CD8-positive, alpha-beta memory T cell (primary cell): ENCODE measurements around the gene DNAJC27. TPM values are rescaled to one million over a fixed set of nuclear protein-coding genes. Genes with fewer than 3 reads are reported as not detected.
"Not testable (repeated sequence)": the region's sequence is repeated elsewhere in the genome, so short reads cannot be mapped to it uniquely, and the experiment has no call there.

ENCODE experiments used
- CTCF ChIA-PET: fragments of 350-600 bp; sonication (Branson Sonifier 250); formaldehyde crosslinking; loops from one replicate; lab custom pipeline; 2021; ENCODE audit warnings: antibody characterized with exemption; lab: Charles Lee
- POLR2A ChIA-PET: fragments of 350-600 bp; sonication (Branson Sonifier 250); formaldehyde crosslinking; loops from one replicate; lab custom pipeline; 2021; ENCODE audit warnings: antibody characterized with exemption; lab: Charles Lee
- DNase-seq, 5 donors: peaks; one replicate each; pipeline versions ENCODE4 v3.0.0 to v3.0.0-alpha.2; 2020 to 2022; ENCODE audit warnings: mixed read lengths in 1 of 5
- H3K27ac ChIP-seq: one replicate; pipeline ENCODE4 v1.7.0; 2013; ENCODE audit warnings: low read depth, mild to moderate bottlenecking, low read length, moderate library complexity
- H3K27me3 ChIP-seq: 2 replicates; pipeline ENCODE4 v1.7.0; 2013; ENCODE audit warnings: low read length, mild to moderate bottlenecking; ENCODE audit not compliant: insufficient read depth, poor library complexity, severe bottlenecking
- H3K36me3 ChIP-seq: 2 replicates; pipeline ENCODE4 v1.7.0; 2013; ENCODE audit warnings: mild to moderate bottlenecking, low read length, moderate library complexity; ENCODE audit not compliant: insufficient read depth
- H3K4me1 ChIP-seq: 2 replicates; pipeline ENCODE4 v1.7.0; 2013; ENCODE audit warnings: mild to moderate bottlenecking, low read length, moderate library complexity; ENCODE audit not compliant: insufficient read depth
- H3K4me3 ChIP-seq: 2 replicates; pipeline ENCODE4 v1.7.0; 2013; ENCODE audit warnings: mild to moderate bottlenecking, low read length
- H3K9me3 ChIP-seq: 2 replicates; pipeline ENCODE4 v1.7.0; 2013; ENCODE audit warnings: mild to moderate bottlenecking, low read length
- H3K27ac Mint-ChIP-seq, 8 donors: one replicate each; pipeline ENCODE4 v1.8.0; 2020 to 2021; ENCODE audit warnings: mixed read lengths in 8 of 8, mild to moderate bottlenecking in 6 of 8, inconsistent platforms in 3 of 8, moderate library complexity in 3 of 8
- H3K27me3 Mint-ChIP-seq, 2 donors: one replicate each; pipeline ENCODE4 v1.8.0; 2020 to 2021; ENCODE audit warnings: mixed read lengths in 2 of 2, mild to moderate bottlenecking in 1 of 2, moderate library complexity in 1 of 2
- H3K36me3 Mint-ChIP-seq, 3 donors: one replicate each; pipeline ENCODE4 v1.8.0; 2020 to 2021; ENCODE audit warnings: mixed read lengths in 3 of 3, inconsistent platforms in 1 of 3, mild to moderate bottlenecking in 1 of 3
- H3K4me1 Mint-ChIP-seq, 3 donors: one replicate each; pipeline ENCODE4 v1.8.0; 2020 to 2021; ENCODE audit warnings: mixed read lengths in 3 of 3, inconsistent platforms in 1 of 3, mild to moderate bottlenecking in 1 of 3
- H3K4me3 Mint-ChIP-seq, 7 donors: one replicate each; pipeline ENCODE4 v1.8.0; 2020 to 2021; ENCODE audit warnings: mixed read lengths in 7 of 7, mild to moderate bottlenecking in 6 of 7, moderate library complexity in 4 of 7, inconsistent platforms in 2 of 7
- H3K9me3 Mint-ChIP-seq, 5 donors: one replicate each; pipeline ENCODE4 v1.8.0; 2020 to 2022; ENCODE audit warnings: mixed read lengths in 5 of 5, mild to moderate bottlenecking in 3 of 5, moderate library complexity in 2 of 5, inconsistent platforms in 1 of 5
- polyA plus RNA-seq: library from polyadenylated mRNA; unstranded; fragments of 300-500 nt; fragmentation: Illumina TruSeq; gene quantifications from one replicate; pipeline ENCODE4 v1.2.3, GENCODE V29; 2021
- total RNA-seq, 2 experiments: library from RNA; stranded (reverse); gene quantifications; one replicate each; pipeline ENCODE4 v1.2.3, GENCODE V29; 2021

DNAJC27 gene
- 1 to 10 TPM; 4.4 to 4.7 TPM for total RNA-seq
- polyA plus RNA-seq = 2.8 TPM

DNA sequence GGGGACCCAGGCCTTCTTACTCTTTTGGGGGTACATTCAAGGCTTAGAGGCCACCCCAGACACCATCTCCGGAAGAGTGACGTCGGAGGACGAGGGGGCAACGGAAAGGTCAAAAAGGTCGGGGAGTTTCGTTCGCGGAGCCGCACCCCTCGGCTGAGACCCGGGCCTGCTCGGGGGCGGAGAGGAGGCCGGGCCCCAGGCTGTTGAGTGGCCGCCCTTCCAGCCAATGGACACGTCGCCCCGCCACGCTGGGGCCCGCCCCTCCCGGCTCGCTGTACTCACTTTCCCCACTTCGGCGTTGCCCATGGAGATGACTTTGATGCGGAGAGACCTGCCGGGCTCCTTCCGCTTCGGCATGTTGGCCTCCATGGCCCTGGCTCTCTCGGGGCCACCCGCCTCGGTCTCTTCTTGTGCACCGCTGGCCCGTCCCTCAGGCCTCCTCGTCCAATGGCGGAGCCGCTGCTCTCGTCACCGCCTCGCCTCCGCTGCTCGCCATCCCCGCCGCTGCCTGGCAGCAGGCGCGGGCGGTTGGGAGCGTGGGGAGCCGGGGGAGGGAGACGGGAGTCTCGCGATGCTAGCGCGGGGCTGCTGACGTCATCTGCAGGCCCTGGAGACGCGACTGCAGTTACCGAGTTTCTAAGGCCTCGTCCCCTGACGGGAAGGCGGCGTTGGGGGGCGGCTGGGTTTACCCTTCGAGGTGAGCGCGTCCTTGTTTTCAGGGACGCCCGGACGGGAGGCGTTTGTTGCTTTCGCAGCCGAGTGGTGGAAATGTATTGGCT is at the start of gene DNAJC27:
Gene DNAJC27, minus strand, starts transcription at position 420 of the 779 bp plus-strand sequence. Its CDS starts 51 bp downstream, at position 369.
- peaks cover 4 to 22% (median 4%) of the 10 kb centered on the region in 3 donors for H3K36me3 Mint-ChIP-seq

DNA sequence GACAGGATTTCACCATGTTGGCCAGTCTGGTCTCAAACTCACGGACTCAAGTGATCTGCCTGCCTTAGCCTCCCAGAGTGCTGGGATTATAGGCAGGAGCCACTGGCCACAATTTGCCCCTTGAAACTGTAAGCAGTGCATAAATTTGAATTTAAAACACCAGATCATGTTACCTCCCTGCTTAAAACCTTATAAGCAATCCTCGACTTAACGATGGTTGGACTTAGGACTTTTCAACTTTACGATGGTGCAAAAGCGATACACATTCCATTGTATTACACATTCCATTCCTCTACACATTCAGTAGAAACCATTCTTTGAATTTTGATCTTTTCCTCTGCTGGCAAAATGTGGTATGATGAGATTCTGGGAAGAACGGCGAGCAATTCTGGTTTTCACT is 46.9 kb upstream of the DNAJC27 start:
- Histone ChIP-seq H3K27me3 (no peaks in the 10 kb centered on the region), H3K36me3 (no peaks in the 10 kb centered on the region), H3K4me1 (no peaks in the 10 kb centered on the region), H3K4me3 (no peak overlapping the region), H3K27ac (no peak overlapping the region), H3K9me3 (no peaks in the 10 kb centered on the region)
- Mint-ChIP-seq H3K27me3 (peaks cover 10 to 21% of the 10 kb centered on the region in 2 donors), H3K4me1 (no peaks in the 10 kb centered on the region), H3K36me3 (no peaks in the 10 kb centered on the region), H3K27ac (no peak overlapping the region), H3K4me3 (no peak overlapping the region), H3K9me3 (no peaks in the 10 kb centered on the region)
- ChIA-PET POLR2A (no interaction called here), CTCF (no interaction called here)
- no peak for DNase-seq

More for the DNA sequence above, at the start of gene DNAJC27:
- peak within 1 kb of the TSS; percentile 99 to 100 (median 100) for H3K27ac Mint-ChIP-seq
- Histone ChIP-seq H3K4me3 (peak within 1 kb of the TSS; percentile 64), H3K9me3 (no peaks in the 10 kb centered on the region), H3K36me3 (no peaks in the 10 kb centered on the region), H3K4me1 (peaks cover 13% of the 10 kb centered on the region), H3K27me3 (no peaks in the 10 kb centered on the region), H3K27ac (peak within 1 kb of the TSS; percentile 99)
- ChIA-PET POLR2A (interaction anchor here (1.0 to 1.5 kb wide), 3 partner anchors 52 to 158 kb away, joined by 3 to 5 read pairs (median 4); partner anchors contain the start of gene ADCY3), CTCF (no interaction called here)
- no peaks in the 10 kb centered on the region for H3K9me3 Mint-ChIP-seq
- H3K4me1 Mint-ChIP-seq = peaks cover 22 to 36% (median 27%) of the 10 kb centered on the region in 3 donors
- H3K4me3 Mint-ChIP-seq = peak within 1 kb of the TSS; percentile 94 to 98 (median 98)
- H3K27me3 Mint-ChIP-seq = peaks cover 0 to 2% of the 10 kb centered on the region in 2 donors
- DNase-seq = peak; percentile 96 to 99 (median 98)

DNA sequence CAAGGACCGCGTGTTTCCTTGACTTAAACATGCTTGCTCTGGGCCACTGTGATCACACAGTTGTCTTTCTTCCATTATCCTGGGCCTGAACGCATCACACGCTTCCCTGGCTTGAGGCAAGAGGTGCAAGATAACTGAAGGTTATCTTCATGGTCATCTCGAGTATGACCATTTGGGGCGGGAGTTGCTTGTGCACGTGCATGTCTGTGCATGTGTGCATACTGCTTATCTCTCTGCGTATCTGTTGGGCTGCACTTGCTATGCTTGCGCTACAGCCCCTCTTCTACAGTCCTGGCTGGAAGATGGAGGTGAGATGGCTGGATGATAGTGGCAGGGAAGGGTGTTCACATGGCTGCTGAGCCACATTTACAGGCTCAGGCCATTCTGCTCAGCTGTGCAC is 42.9 kb upstream of the DNAJC27 start:
- Mint-ChIP-seq H3K4me3 (no peak overlapping the region), H3K4me1 (no peaks in the 10 kb centered on the region), H3K36me3 (no peaks in the 10 kb centered on the region), H3K27ac (no peak overlapping the region), H3K27me3 (peaks cover 3 to 5% of the 10 kb centered on the region in 2 donors), H3K9me3 (no peaks in the 10 kb centered on the region)
- CTCF ChIA-PET = no interaction called here
- Histone ChIP-seq H3K27me3 (no peaks in the 10 kb centered on the region), H3K36me3 (no peaks in the 10 kb centered on the region), H3K4me3 (no peak overlapping the region), H3K4me1 (no peaks in the 10 kb centered on the region), H3K9me3 (no peaks in the 10 kb centered on the region), H3K27ac (no peak overlapping the region)
- POLR2A ChIA-PET = no interaction called here
- no peak for DNase-seq

DNA sequence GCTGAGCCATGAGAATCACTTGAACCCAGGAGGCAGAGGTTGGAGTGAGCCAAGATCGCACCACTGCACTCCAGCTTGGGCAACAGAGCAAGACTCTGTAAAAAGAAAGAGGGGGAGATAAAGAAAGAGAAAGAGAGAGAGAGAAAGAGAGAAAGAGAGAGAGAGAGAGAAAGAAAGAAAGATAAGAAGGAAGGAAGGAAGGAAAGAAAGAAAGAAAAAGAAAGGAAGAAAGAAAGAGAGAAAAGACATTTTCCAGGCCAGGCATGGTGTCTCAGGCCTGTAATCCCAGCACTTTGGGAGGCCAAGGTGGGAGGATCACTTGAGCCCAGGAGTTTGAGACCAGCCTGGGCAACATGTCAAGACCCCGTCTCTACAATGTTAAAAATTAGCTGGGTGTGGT is 39.6 kb upstream of the DNAJC27 start:
- H3K9me3 Mint-ChIP-seq, H3K4me3 ChIP-seq, H3K27me3 Mint-ChIP-seq, CTCF ChIA-PET, H3K9me3 ChIP-seq, H3K4me1 Mint-ChIP-seq, H3K36me3 ChIP-seq, H3K4me1 ChIP-seq, H3K27ac ChIP-seq, H3K27me3 ChIP-seq, DNase-seq, H3K4me3 Mint-ChIP-seq, H3K36me3 Mint-ChIP-seq: not testable (repeated sequence)
- H3K27ac Mint-ChIP-seq = peak overlapping the region in 1 of 8 donors; percentile 37
- POLR2A ChIA-PET = interaction anchor here (0.7 kb wide), 1 partner anchor 53 kb away, joined by 3 read pairs; no protein-coding TSS in a partner anchor

DNA sequence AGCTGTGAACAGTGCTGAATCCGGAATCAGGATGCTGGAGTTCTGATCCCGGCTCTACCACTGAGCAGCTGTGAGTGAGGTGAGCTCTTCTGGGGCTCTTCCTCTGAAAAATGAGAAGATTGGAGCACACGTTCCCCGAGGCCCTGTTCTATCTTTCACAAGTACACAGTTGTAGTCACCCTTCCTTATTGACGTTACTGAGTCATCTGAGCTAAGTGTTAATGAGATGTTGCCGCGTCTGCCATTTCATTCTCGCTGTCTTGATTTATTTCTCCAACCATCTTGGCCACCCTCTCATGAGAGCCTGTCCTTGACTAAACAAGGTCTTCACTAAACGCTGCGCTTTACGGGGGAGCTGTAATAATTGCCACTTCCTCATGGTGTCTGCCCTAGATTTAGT is 38.2 kb upstream of the DNAJC27 start:
- Histone ChIP-seq H3K27me3 (no peaks in the 10 kb centered on the region), H3K4me1 (no peaks in the 10 kb centered on the region), H3K36me3 (no peaks in the 10 kb centered on the region), H3K9me3 (no peaks in the 10 kb centered on the region), H3K4me3 (no peak overlapping the region), H3K27ac (no peak overlapping the region)
- Mint-ChIP-seq H3K27me3 (peaks cover 0 to 8% of the 10 kb centered on the region in 2 donors), H3K9me3 (no peaks in the 10 kb centered on the region), H3K4me3 (no peak overlapping the region), H3K27ac (peak overlapping the region in 1 of 8 donors; percentile 15), H3K36me3 (no peaks in the 10 kb centered on the region), H3K4me1 (no peaks in the 10 kb centered on the region)
- CTCF ChIA-PET = interaction anchor here (1.1 kb wide), 1 partner anchor 19 kb away, joined by 3 read pairs; no protein-coding TSS in a partner anchor
- no peak for DNase-seq
- POLR2A ChIA-PET = no interaction called here

DNA sequence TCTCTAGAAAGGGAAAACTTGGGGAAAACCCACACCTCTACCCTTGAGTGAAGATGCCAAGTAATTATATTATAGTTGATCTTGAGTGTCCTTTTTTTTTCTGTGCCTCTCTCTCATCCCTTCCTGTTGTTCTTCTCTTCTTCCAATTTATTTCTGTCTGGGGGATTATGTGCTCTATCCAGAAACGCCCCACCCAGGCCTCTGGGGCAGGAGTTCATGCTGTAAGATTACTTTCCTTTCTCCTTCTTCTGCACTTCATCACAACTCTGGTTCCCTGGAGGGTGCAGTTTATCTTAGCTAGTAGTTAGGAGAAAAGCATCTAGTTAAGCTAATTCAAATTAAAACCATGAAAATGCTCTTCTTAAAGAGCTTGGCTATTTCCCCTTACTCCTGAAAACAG is 30.3 kb upstream of the DNAJC27 start:
- Histone ChIP-seq H3K36me3 (no peaks in the 10 kb centered on the region), H3K9me3 (no peaks in the 10 kb centered on the region), H3K27ac (no peak overlapping the region), H3K4me1 (no peaks in the 10 kb centered on the region), H3K27me3 (peaks cover 5% of the 10 kb centered on the region), H3K4me3 (no peak overlapping the region)
- POLR2A ChIA-PET = no interaction called here
- H3K27ac Mint-ChIP-seq = no peak overlapping the region
- DNase-seq = no peak
- H3K4me1 Mint-ChIP-seq = no peaks in the 10 kb centered on the region
- H3K27me3 Mint-ChIP-seq = peaks cover 5 to 30% of the 10 kb centered on the region in 2 donors
- CTCF ChIA-PET = no interaction called here
- no peak overlapping the region for H3K4me3 Mint-ChIP-seq
- H3K36me3 Mint-ChIP-seq = peaks cover 0 to 3% (median 0%) of the 10 kb centered on the region in 3 donors
- no peaks in the 10 kb centered on the region for H3K9me3 Mint-ChIP-seq

DNA sequence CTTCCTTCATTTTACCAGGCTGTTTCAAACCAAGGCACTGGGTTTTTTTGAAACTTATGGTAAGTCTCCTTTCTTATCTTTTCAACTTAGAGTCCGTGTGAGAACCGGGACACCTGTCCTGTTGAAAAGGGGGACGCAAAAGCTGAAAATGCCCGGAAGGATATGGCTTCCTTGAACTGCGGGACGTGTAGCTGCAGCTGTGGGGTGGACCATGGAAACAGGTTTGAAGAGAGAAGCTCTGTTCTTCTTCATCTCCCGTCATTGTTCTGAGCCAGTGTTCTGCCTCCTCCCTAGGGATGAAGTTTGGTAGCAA is 29.5 kb upstream of the DNAJC27 start:
- Histone ChIP-seq H3K27ac (no peak overlapping the region), H3K9me3 (no peaks in the 10 kb centered on the region), H3K4me3 (no peak overlapping the region), H3K36me3 (no peaks in the 10 kb centered on the region), H3K27me3 (peaks cover 5% of the 10 kb centered on the region), H3K4me1 (no peaks in the 10 kb centered on the region)
- H3K4me3 Mint-ChIP-seq = no peak overlapping the region
- H3K27me3 Mint-ChIP-seq = peaks cover 7 to 30% of the 10 kb centered on the region in 2 donors
- H3K27ac Mint-ChIP-seq = no peak overlapping the region
- ChIA-PET POLR2A (no interaction called here), CTCF (no interaction called here)
- no peaks in the 10 kb centered on the region for H3K9me3 Mint-ChIP-seq
- DNase-seq = no peak
- H3K4me1 Mint-ChIP-seq = no peaks in the 10 kb centered on the region
- H3K36me3 Mint-ChIP-seq = peaks cover 0 to 3% (median 0%) of the 10 kb centered on the region in 3 donors

DNA sequence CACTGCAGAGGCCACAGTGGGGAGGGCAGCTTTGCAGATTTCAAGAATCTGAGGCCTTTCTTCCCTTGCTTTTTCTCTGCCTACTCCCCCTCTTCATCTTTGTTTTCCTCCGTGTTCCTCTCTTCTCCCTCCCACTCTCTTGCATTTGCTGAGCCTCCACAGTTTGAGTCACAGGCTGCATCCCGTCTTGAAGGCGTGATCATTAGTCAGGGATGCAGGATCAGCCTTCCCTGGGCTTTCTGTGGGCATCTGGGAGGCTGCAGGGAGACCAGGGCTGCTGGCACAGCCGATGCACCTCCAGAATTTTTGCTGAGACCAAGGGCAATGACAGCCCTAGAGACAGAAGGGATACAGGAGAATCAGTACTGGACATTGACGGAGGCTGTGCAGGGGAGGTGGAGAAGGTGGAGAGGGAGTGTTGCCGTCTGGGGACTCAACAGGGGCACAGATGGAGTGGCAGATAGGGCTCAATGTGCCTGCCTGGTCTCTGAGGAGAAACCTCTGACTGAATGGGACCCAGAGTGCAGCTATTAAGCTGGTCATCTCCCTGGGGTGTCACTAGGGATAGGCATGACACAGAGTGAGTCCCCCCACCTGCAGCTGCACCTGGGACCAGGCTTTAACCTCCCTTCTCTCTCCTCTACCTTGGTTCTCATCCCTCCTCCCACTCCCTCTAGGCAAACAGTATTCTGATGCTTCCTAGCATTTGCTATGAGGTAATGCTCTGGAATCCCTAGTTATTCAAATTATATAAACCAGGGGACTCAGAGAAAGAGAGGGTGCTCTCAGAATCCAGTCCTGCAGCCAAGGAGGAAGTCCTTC is 29.0 kb upstream of the DNAJC27 start:
- peaks cover 7 to 30% of the 10 kb centered on the region in 2 donors for H3K27me3 Mint-ChIP-seq
- Histone ChIP-seq H3K27me3 (peaks cover 5% of the 10 kb centered on the region), H3K9me3 (no peaks in the 10 kb centered on the region), H3K36me3 (no peaks in the 10 kb centered on the region), H3K27ac (no peak overlapping the region), H3K4me1 (no peaks in the 10 kb centered on the region), H3K4me3 (no peak overlapping the region)
- H3K36me3 Mint-ChIP-seq = peaks cover 0 to 3% (median 0%) of the 10 kb centered on the region in 3 donors
- no peak overlapping the region for H3K27ac Mint-ChIP-seq
- no peak overlapping the region for H3K4me3 Mint-ChIP-seq
- POLR2A ChIA-PET = no interaction called here
- no peaks in the 10 kb centered on the region for H3K4me1 Mint-ChIP-seq
- DNase-seq = no peak
- H3K9me3 Mint-ChIP-seq = no peaks in the 10 kb centered on the region
- CTCF ChIA-PET = no interaction called here
